Sigmoid colon (tissue), 7 donors: Measurements from ENCODE around the gene RPL23. TPM values are rescaled to one million over a fixed set of nuclear protein-coding genes. Genes with fewer than 3 reads are reported as not detected.
A peak's percentile ranks its signal among the peaks of the same experiment; 100 is the strongest.

ENCODE experiments used
- DNase-seq: peaks from one replicate; pipeline ENCODE4 v3.0.0-alpha.2; 2019
- H3K27ac ChIP-seq, 4 donors: fragments of 200-600 bp; sonication (generic); one replicate each; pipeline ENCODE4 v1.5.1; 2016 to 2019; ENCODE audit warnings: mild to moderate bottlenecking in 1 of 4
- H3K27me3 ChIP-seq, 3 donors: fragments of 200-600 bp; sonication (generic); one replicate each; pipeline ENCODE4 v1.5.1; 2019; ENCODE audit warnings: mild to moderate bottlenecking in 1 of 3
- H3K36me3 ChIP-seq, 4 donors: fragments of 200-600 bp; sonication (generic); one replicate each; pipeline ENCODE4 v1.5.1; 2016 to 2019
- H3K4me1 ChIP-seq, 4 donors: fragments of 200-600 bp; sonication (generic); one replicate each; pipeline ENCODE4 v1.5.1; 2017 to 2019
- H3K4me3 ChIP-seq, 4 donors: fragments of 200-600 bp; sonication (generic); one replicate each; pipeline ENCODE4 v1.5.1; 2017 to 2019; ENCODE audit warnings: mild to moderate bottlenecking in 2 of 4, moderate library complexity in 1 of 4
- H3K9me3 ChIP-seq, 4 donors: fragments of 200-600 bp in 3 of 4; sonication (generic) in 3 of 4; one replicate each; pipeline versions ENCODE4 v1.5.1 to v1.6.1; 2013 to 2019
- CTCF ChIP-seq, 4 experiments: fragments of 450-650 bp in 3 of 4; fragments of 200-600 bp in 1 of 4; IDR thresholded peaks; one replicate each; pipeline ENCODE4 v1.5.1; 2016 to 2019; ENCODE audit warnings: antibody characterized with exemption in 4 of 4, mild to moderate bottlenecking in 3 of 4, moderate library complexity in 2 of 4
- EP300 ChIP-seq, 4 donors: sonication (generic); formaldehyde crosslinking; IDR thresholded peaks; one replicate each; pipeline ENCODE4 v1.6.1; 2017; ENCODE audit warnings: antibody characterized with exemption in 4 of 4
- POLR2A ChIP-seq, 2 donors: fragments of 450-650 bp; IDR thresholded peaks; one replicate each; pipeline ENCODE4 v1.6.1; 2016; ENCODE audit warnings: antibody characterized with exemption in 2 of 2, mild to moderate bottlenecking in 2 of 2, moderate library complexity in 2 of 2
- POLR2AphosphoS5 ChIP-seq, 4 donors: sonication (generic); formaldehyde crosslinking; IDR thresholded peaks; one replicate each; pipeline ENCODE4 v1.6.1; 2017; ENCODE audit warnings: antibody characterized with exemption in 4 of 4
- WGBS, 2 donors: extraction: QIAGEN DNeasy Blood & Tissue Kit; methylation state at CpG; one replicate each; pipeline ENCODE4 v1.1.7; 2013; 5-methylcytosine and 5-hydroxymethylcytosine counted together
- intact Hi-C: fragments of 100-400 bp; cut with DNase I; formaldehyde crosslinking; loops from one replicate; pipeline ENCODE4 v1.15.1; 2023
- polyA plus RNA-seq, 3 donors: library from polyadenylated mRNA; stranded (reverse); fragments of 200-250 nt; gene quantifications; one replicate each; pipeline ENCODE4 v1.2.3, GENCODE V29; 2013
- total RNA-seq, 4 donors: library from RNA; depleted of rRNA; stranded (reverse); fragments of >200 nt; gene quantifications; one replicate each; pipeline ENCODE4 v1.1.0, GENCODE V29; 2016
- donor health status: healthy with polysubstance abuse.
- donor health status: Bipolar disorder and iron deficiency.
- donor health status: healthy.

RPL23 gene
- total and polyA plus RNA-seq, 7 donors, result 1,692 to 3,780 (median 2,683) TPM

- Histone ChIP-seq H3K27me3 (no peaks in the 10 kb centered on the region), H3K4me3 (peak overlapping the region in 1 of 4 donors; percentile 8), H3K36me3 (peaks cover 0 to 14% (median 4%) of the 10 kb centered on the region in 4 donors), H3K4me1 (peaks cover 0 to 79% (median 71%) of the 10 kb centered on the region in 4 donors), H3K9me3 (no peaks in the 10 kb centered on the region), H3K27ac (peak overlapping the region; percentile 95 to 99 (median 97))
- intact Hi-C loops, result loop anchor here (5.0 kb wide), 2 partner anchors 48 to 93 kb away; partner anchors contain the start of gene FBXO47
- WGBS, 2 donors, result 55 to 59% methylated on average over 10 of the region's 10 CpGs
- DNase-seq, result no peak
- TF ChIP-seq CTCF (IDR thresholded peaks at IDR 0.05) (no peak), POLR2AphosphoS5 (IDR thresholded peaks at IDR 0.05) (no peak), EP300 (IDR thresholded peaks at IDR 0.05) (no peak), POLR2A (IDR thresholded peaks at IDR 0.05) (no peak)
These were observed 21.2 kb upstream of the RPL23 start for GRCh38 chr17:38874505-38875400.

- intact Hi-C loops, result loop anchor here (5.0 kb wide), 2 partner anchors 48 to 93 kb away; partner anchors contain the start of gene FBXO47
- no peak for TF ChIP-seq CTCF (IDR thresholded peaks at IDR 0.05)
- TF ChIP-seq POLR2A (IDR thresholded peaks at IDR 0.05), result no peak
- no peak for TF ChIP-seq POLR2AphosphoS5 (IDR thresholded peaks at IDR 0.05)
- no peak for TF ChIP-seq EP300 (IDR thresholded peaks at IDR 0.05)
- DNase-seq, result no peak
- Histone ChIP-seq H3K36me3 (peaks cover 0 to 10% (median 4%) of the 10 kb centered on the region in 4 donors), H3K4me1 (peaks cover 0 to 77% (median 66%) of the 10 kb centered on the region in 4 donors), H3K9me3 (no peaks in the 10 kb centered on the region), H3K4me3 (peak overlapping the region in 1 of 4 donors; percentile 8), H3K27me3 (no peaks in the 10 kb centered on the region), H3K27ac (peak overlapping the region; percentile 95 to 99 (median 97))
- 37 to 61% methylated on average over 9 of the region's 9 CpGs for WGBS, 2 donors
These were observed 20.3 kb upstream of the RPL23 start for GRCh38 chr17:38873640-38874380.

GRCh38 chr17:38872671-38873385, 19.3 kb upstream of the RPL23 start:
- 27 to 48% methylated on average over 9 of the region's 9 CpGs for WGBS, 2 donors
- Histone ChIP-seq H3K36me3 (no peaks in the 10 kb centered on the region), H3K4me3 (no peak overlapping the region), H3K27ac (peak overlapping the region; percentile 95 to 99 (median 97)), H3K4me1 (peaks cover 0 to 84% (median 69%) of the 10 kb centered on the region in 4 donors), H3K9me3 (no peaks in the 10 kb centered on the region), H3K27me3 (no peaks in the 10 kb centered on the region)
- intact Hi-C loops, result loop anchor here (5.0 kb wide), 2 partner anchors 49 to 94 kb away; partner anchors contain the start of gene FBXO47
- DNase-seq, result no peak
- TF ChIP-seq POLR2A (IDR thresholded peaks at IDR 0.05), result no peak
- no peak for TF ChIP-seq EP300 (IDR thresholded peaks at IDR 0.05)
- TF ChIP-seq POLR2AphosphoS5 (IDR thresholded peaks at IDR 0.05), result no peak
- TF ChIP-seq CTCF (IDR thresholded peaks at IDR 0.05), result no peak

- Histone ChIP-seq H3K27me3 (no peaks in the 10 kb centered on the region), H3K4me3 (peak overlapping the region; percentile 71 to 95 (median 91)), H3K9me3 (no peaks in the 10 kb centered on the region), H3K4me1 (peaks cover 0 to 79% (median 61%) of the 10 kb centered on the region in 4 donors), H3K36me3 (no peaks in the 10 kb centered on the region), H3K27ac (peak overlapping the region; percentile 95 to 99 (median 97))
- TF ChIP-seq POLR2A (IDR thresholded peaks at IDR 0.05) (no peak), POLR2AphosphoS5 (IDR thresholded peaks at IDR 0.05) (no peak), CTCF (IDR thresholded peaks at IDR 0.05) (no peak), EP300 (IDR thresholded peaks at IDR 0.05) (no peak)
- WGBS, 2 donors, result 12 to 35% methylated on average over 5 of the region's 5 CpGs
- DNase-seq, result no peak
- intact Hi-C loops, result loop anchor here (5.0 kb wide), 2 partner anchors 50 to 95 kb away; partner anchors contain the start of gene FBXO47
These were observed 18.5 kb upstream of the RPL23 start for GRCh38 chr17:38872027-38872511.
